ENCODE measurements around the gene JAKMIP1. TPM values are rescaled to one million over a fixed set of nuclear protein-coding genes. Genes with fewer than 3 reads are reported as not detected.

JAKMIP1 gene
- total and polyA plus RNA-seq, 2 of the 13 experiments (the other 11 are each of a cell fraction or from before 2014, with no cell fraction given): not detected

- TF ChIP-seq, protein P1, sequence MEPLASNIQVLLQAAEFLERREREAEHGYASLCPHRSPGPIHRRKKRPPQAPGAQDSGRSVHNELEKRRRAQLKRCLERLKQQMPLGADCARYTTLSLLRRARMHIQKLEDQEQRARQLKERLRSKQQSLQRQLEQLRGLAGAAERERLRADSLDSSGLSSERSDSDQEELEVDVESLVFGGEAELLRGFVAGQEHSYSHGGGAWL (CRISPR knock-in tag; IDR thresholded peaks at IDR 0.05): no peak
- TF ChIP-seq CEBPZ (IDR thresholded peaks at IDR 0.05; ENCODE audit: low read length): no peak
- no peak for TF ChIP-seq SMYD3 (CRISPR knock-in tag; IDR thresholded peaks at IDR 0.05)
- TF ChIP-seq TAF15 (IDR thresholded peaks at IDR 0.05; ENCODE audit: low read depth, low read length, poor library complexity, severe bottlenecking): no peak
- TF ChIP-seq TP53 (CRISPR knock-in tag; conservative IDR thresholded peaks at IDR 0.05): no peak
These were observed 129.0 kb downstream of the JAKMIP1 start (continued) for GRCh38 chr4:6071191-6071958.

DNA sequence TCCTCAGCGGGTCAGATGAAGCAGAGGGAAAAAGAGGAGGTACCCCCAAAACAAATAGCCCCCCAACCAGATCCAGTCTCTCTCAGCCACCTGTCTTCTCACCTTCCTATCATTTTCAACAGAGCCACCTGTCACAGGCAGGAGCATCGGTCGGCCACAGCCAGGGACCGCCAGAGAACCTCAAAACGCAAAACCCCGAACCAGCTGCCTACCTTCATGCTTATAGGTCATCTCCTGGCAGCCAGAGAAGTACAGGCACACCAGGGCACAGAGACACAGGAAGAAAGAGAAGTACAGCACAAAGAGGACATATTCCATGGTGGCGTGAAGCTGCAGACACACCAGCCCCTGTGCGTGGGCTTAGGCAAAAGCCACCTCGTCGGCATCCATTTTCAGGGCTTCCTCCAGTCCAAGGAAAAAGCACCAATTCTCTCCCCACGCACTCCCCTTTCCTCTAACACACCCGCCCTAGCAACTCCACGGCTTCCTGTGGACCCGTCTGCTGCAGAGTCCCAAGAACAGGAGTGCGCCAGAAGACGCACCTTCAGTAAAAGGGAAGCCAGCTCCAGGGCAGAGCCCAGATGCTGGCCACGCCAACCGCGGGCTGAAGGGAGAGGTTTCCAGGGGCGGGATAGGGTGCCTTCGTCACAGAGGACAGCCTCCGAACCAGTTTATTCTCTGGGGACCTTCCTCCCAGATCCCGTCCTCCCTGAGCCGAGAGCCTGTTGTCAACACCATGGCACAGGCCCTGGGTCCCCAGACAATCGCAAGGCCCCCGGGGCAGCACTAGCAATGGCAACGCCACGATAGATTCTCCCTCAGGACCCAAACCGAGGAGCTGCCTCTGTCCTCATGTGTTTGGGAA, 130.3 kb downstream of the JAKMIP1 start:
- Histone ChIP-seq H4K20me1 (ENCODE audit: insufficient read depth, low read length) (no peaks in the 10 kb centered on the region), H3K27ac (ENCODE audit: extremely low read length, insufficient read depth, low read length) (no peak overlapping the region), H3K4me2 (ENCODE audit: low read depth, low read length) (no peak overlapping the region), H3K79me2 (ENCODE audit: insufficient read depth, low read length) (no peaks in the 10 kb centered on the region), H3K4me1 (ENCODE audit: insufficient read depth, low read length) (peaks cover 14% of the 10 kb centered on the region), H3K27me3 (ENCODE audit: control insufficient read depth in 1 of 2, insufficient read depth in 2 of 2, low read length in 2 of 2) (peaks cover 0 to 20% of the 10 kb centered on the region in 2 experiments; a peak in 4 of 5 replicates), H2AFZ (ENCODE audit: low read length) (no peak overlapping the region), H3K9ac (ENCODE audit: insufficient read depth, low read depth, low read length) (no peak overlapping the region), H3K36me3 (replicated peaks in 1 of 2; ENCODE audit: control insufficient read depth in 1 of 2, insufficient read depth in 2 of 2, low read length in 2 of 2) (no peaks in the 10 kb centered on the region), H3K9me3 (ENCODE audit: low read length) (no peaks in the 10 kb centered on the region), H3K4me3 (replicated peaks in 1 of 3; ENCODE audit: insufficient read depth in 1 of 3, low read depth in 2 of 3, low read length in 3 of 3) (no peak overlapping the region)
- in situ Hi-C loops (cut with HindIII; ENCODE audit: extremely low pct_ligation_motif_present, low pct_unique_long_range_greater_than_20kb) (no loop called here), intact Hi-C loops (cut with micrococcal nuclease; ENCODE audit: unreplicated experiment) (no loop called here)
- ATAC-seq (no peak), FAIRE-seq (no peak), DNase-seq (ENCODE audit: low spot score) (no peak)
- WGBS (ENCODE audit: low lambda C conversion rate): 61% methylated on average over 23 of the region's 29 CpGs
- ChIA-PET POLR2A (no interaction called here), CTCF (ENCODE audit: low intra/inter-chr PET ratio, low total read pairs) (no interaction called here)
- BruUV-seq (replicated peaks): no TSS peak
- TF ChIP-seq ZNF788 (CRISPR knock-in tag; IDR thresholded peaks at IDR 0.05; ENCODE audit: borderline replicate concordance) (no peak), SPEN (CRISPR knock-in tag; IDR thresholded peaks at IDR 0.05; ENCODE audit: low read depth) (no peak), POGZ (CRISPR knock-in tag; IDR thresholded peaks at IDR 0.05) (no peak), ZNF331 (CRISPR knock-in tag; IDR thresholded peaks at IDR 0.05) (no peak), BRD4 (CRISPR knock-in tag; IDR thresholded peaks at IDR 0.05) (no peak), ZNF282 (IDR thresholded peaks at IDR 0.05; ENCODE audit: partially characterized antibody) (no peak), KLF13 (CRISPR knock-in tag; IDR thresholded peaks at IDR 0.05) (no peak), MBD4 (IDR thresholded peaks at IDR 0.05; ENCODE audit: borderline replicate concordance, low read length) (no peak)
- TF ChIP-seq, protein P2, sequence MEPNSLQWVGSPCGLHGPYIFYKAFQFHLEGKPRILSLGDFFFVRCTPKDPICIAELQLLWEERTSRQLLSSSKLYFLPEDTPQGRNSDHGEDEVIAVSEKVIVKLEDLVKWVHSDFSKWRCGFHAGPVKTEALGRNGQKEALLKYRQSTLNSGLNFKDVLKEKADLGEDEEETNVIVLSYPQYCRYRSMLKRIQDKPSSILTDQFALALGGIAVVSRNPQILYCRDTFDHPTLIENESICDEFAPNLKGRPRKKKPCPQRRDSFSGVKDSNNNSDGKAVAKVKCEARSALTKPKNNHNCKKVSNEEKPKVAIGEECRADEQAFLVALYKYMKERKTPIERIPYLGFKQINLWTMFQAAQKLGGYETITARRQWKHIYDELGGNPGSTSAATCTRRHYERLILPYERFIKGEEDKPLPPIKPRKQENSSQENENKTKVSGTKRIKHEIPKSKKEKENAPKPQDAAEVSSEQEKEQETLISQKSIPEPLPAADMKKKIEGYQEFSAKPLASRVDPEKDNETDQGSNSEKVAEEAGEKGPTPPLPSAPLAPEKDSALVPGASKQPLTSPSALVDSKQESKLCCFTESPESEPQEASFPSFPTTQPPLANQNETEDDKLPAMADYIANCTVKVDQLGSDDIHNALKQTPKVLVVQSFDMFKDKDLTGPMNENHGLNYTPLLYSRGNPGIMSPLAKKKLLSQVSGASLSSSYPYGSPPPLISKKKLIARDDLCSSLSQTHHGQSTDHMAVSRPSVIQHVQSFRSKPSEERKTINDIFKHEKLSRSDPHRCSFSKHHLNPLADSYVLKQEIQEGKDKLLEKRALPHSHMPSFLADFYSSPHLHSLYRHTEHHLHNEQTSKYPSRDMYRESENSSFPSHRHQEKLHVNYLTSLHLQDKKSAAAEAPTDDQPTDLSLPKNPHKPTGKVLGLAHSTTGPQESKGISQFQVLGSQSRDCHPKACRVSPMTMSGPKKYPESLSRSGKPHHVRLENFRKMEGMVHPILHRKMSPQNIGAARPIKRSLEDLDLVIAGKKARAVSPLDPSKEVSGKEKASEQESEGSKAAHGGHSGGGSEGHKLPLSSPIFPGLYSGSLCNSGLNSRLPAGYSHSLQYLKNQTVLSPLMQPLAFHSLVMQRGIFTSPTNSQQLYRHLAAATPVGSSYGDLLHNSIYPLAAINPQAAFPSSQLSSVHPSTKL (CRISPR knock-in tag; IDR thresholded peaks at IDR 0.05): no peak
